ENCODE measurements around the gene TMEM117.

DNA sequence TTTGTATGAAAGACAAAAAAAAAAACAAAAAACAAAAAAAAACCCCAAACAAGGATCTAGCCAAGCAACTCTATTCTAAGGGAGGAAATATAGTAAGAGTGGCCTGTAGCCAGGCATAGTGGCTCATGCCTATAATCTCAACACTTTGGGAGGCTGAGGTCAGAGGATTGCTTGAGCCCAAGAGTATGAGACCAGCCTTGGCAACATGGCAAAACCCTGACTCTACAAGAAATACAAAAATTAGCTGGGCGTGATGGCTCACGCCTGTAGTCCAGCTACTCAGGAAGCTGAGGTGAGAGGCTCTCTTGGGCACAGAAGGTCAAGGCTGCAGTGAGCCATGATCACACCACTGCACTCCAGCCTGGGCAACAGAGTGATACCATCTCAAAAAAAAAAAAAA is 47.9 kb downstream of the TMEM117 start:
- TF ChIP-seq CTCF (conservative IDR thresholded peaks at IDR 0.05; ENCODE audit: low read depth, low read length) (no peak), EZH2 (IDR thresholded peaks at IDR 0.05; ENCODE audit: borderline replicate concordance, low read depth, low read length, poor library complexity, severe bottlenecking) (no peak)

Measured in A673 (cell line).